Neuronal stem cell (in vitro differentiated cells): ENCODE data around the gene MUC6.

Experiments
- DNase-seq: peaks from one replicate; pipeline ENCODE4 v3.0.0-alpha.2; 2013; ENCODE audit warnings: low spot score
- H2AFZ ChIP-seq: one replicate; pipeline ENCODE4 v1.6.1; 2013; ENCODE audit warnings: mild to moderate bottlenecking, low read length, inconsistent platforms
- H2AK5ac ChIP-seq: 2 replicates; pipeline ENCODE4 v1.6.1; 2013; ENCODE audit warnings: low read depth, mild to moderate bottlenecking, inconsistent platforms, low read length, moderate library complexity, mixed read lengths
- H2BK120ac ChIP-seq: 2 replicates; pipeline ENCODE4 v1.6.1; 2013; ENCODE audit warnings: low read depth, mild to moderate bottlenecking, inconsistent platforms, low read length, moderate library complexity, mixed read lengths
- H2BK12ac ChIP-seq: one replicate; pipeline ENCODE4 v1.6.1; 2013; ENCODE audit warnings: low read length, inconsistent platforms
- H2BK15ac ChIP-seq: 2 replicates; pipeline ENCODE4 v1.6.1; 2013; ENCODE audit warnings: mild to moderate bottlenecking, low read length, inconsistent platforms, mixed read lengths
- H2BK5ac ChIP-seq: one replicate; pipeline ENCODE4 v1.6.1; 2013; ENCODE audit warnings: inconsistent platforms, mild to moderate bottlenecking, low read length, moderate library complexity
- H3K14ac ChIP-seq: one replicate; pipeline ENCODE4 v1.6.1; 2013; ENCODE audit warnings: low read length, inconsistent platforms
- H3K18ac ChIP-seq: 2 replicates; pipeline ENCODE4 v1.6.1; 2013; ENCODE audit warnings: low read length, inconsistent platforms
- H3K23ac ChIP-seq: 2 replicates; pipeline ENCODE4 v1.6.1; 2013; ENCODE audit warnings: low read depth, mild to moderate bottlenecking, mixed read lengths, low read length, inconsistent platforms; ENCODE audit not compliant: poor library complexity
- H3K27ac ChIP-seq: replicated peaks from 3 replicates; pipeline ENCODE4 v1.5.1; 2013; ENCODE audit warnings: low read length, inconsistent platforms
- H3K27me3 ChIP-seq, 3 experiments: 2 replicates each; pipeline ENCODE4 v1.6.1; 2013; ENCODE audit warnings: low read length in 3 of 3, mild to moderate bottlenecking in 2 of 3, inconsistent platforms in 1 of 3, low read depth in 1 of 3, mixed read lengths in 1 of 3, moderate library complexity in 1 of 3; ENCODE audit not compliant: control insufficient read depth in 3 of 3, insufficient read depth in 3 of 3
- H3K36me3 ChIP-seq, 2 donors: replicated peaks in 1 of 2; 2 replicates each; pipeline ENCODE4 v1.6.1; 2013; ENCODE audit warnings: low read length in 2 of 2; ENCODE audit not compliant: control insufficient read depth in 2 of 2, insufficient read depth in 2 of 2
- H3K4ac ChIP-seq: 2 replicates; pipeline ENCODE4 v1.6.1; 2013; ENCODE audit warnings: inconsistent platforms, mild to moderate bottlenecking, low read length, moderate library complexity
- H3K4me1 ChIP-seq, 2 donors: 1 replicate in 1 of 2; 2 replicates in 1 of 2; pipeline ENCODE4 v1.6.1; 2013; ENCODE audit warnings: low read length in 2 of 2, low read depth in 1 of 2; ENCODE audit not compliant: control insufficient read depth in 2 of 2, insufficient read depth in 1 of 2
- H3K4me2 ChIP-seq: one replicate; pipeline ENCODE4 v1.6.1; 2013; ENCODE audit warnings: mild to moderate bottlenecking, low read length, inconsistent platforms; ENCODE audit not compliant: insufficient read depth, poor library complexity, severe bottlenecking
- H3K4me3 ChIP-seq, 2 donors: 2 replicates each; pipeline ENCODE4 v1.5.1; 2013; ENCODE audit warnings: low read length in 2 of 2, mild to moderate bottlenecking in 2 of 2, inconsistent platforms in 1 of 2, moderate library complexity in 1 of 2
- H3K79me1 ChIP-seq: one replicate; pipeline ENCODE4 v1.6.1; 2013; ENCODE audit warnings: low read depth, mild to moderate bottlenecking, inconsistent platforms, low read length, moderate library complexity
- H3K9ac ChIP-seq: one replicate; pipeline ENCODE4 v1.6.1; 2013; ENCODE audit warnings: mild to moderate bottlenecking, low read depth, low read length, inconsistent platforms; ENCODE audit not compliant: poor library complexity
- H3K9me3 ChIP-seq, 2 donors: replicated peaks in 1 of 2; 2 replicates each; pipeline versions ENCODE3 to v1.6.1; 2013; ENCODE audit warnings: low read length in 2 of 2, mild to moderate bottlenecking in 2 of 2, inconsistent platforms in 1 of 2, low read depth in 1 of 2, mixed read lengths in 1 of 2, moderate library complexity in 1 of 2; ENCODE audit not compliant: control insufficient read depth in 2 of 2, insufficient read depth in 1 of 2
- H4K8ac ChIP-seq: one replicate; pipeline ENCODE4 v1.6.1; 2013; ENCODE audit warnings: low read depth, mild to moderate bottlenecking, inconsistent platforms, low read length, moderate library complexity
- H4K91ac ChIP-seq: one replicate; pipeline ENCODE4 v1.6.1; 2013; ENCODE audit warnings: low read length, low read depth, mild to moderate bottlenecking, inconsistent platforms; ENCODE audit not compliant: poor library complexity
- WGBS, 2 donors: extraction: QIAGEN DNeasy Blood & Tissue Kit; methylation state at CpG; one replicate each; pipeline ENCODE4 v1.1.7; 2013; ENCODE audit warnings: missing lambda C conversion rate in 2 of 2, mixed read lengths in 1 of 2; ENCODE audit not compliant: insufficient read length in 2 of 2, insufficient replicate concordance in 1 of 2; ENCODE audit errors: extremely low coverage in 2 of 2; 5-methylcytosine and 5-hydroxymethylcytosine counted together

The MUC6 gene

DNA sequence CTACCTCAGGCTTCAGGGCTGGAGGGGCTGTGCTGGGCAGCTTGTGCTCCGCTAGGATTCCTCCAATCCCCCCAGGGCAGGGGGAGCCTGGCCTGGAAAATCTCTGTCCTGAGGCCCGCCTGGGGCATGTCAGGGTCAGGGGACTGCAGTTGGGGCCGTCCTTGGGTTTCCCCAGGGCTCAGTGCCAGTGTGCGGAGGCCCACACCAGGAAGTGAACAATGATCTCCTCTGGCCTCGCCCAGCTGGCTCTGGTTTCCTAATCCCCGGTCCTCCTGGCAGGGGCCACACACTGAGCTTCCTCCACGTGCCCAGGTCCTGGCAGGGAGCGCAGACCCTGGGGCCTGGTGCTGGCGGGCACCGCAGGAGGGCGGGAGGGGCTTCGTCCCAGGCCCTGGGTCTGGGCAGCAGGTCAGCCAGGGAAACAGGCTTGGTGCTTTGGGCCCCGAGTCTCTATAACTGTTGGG lies 36.8 kb upstream of the MUC6 start:
- no peaks in the 10 kb centered on the region for H3K27me3 ChIP-seq
- no peaks in the 10 kb centered on the region for H3K36me3 ChIP-seq
- H3K79me1 ChIP-seq: peaks cover 5% of the 10 kb centered on the region
- peak overlapping the region; percentile 60 for H2BK5ac ChIP-seq
- H2BK12ac ChIP-seq: peak overlapping the region; percentile 2
- H3K18ac ChIP-seq: peak overlapping the region; percentile 90
- H2AK5ac ChIP-seq: peak overlapping the region; percentile 94
- no CpG with 5 or more reads among the region's 13 CpGs for WGBS, 2 donors
- H3K4me3 ChIP-seq: no peak overlapping the region
- peak overlapping the region; percentile 96 for H2BK15ac ChIP-seq
- peak overlapping the region; percentile 50 for H3K9ac ChIP-seq
- peak overlapping the region; percentile 87 for H2BK120ac ChIP-seq
- no peak for DNase-seq
- no peak overlapping the region for H4K91ac ChIP-seq
- H3K4me1 ChIP-seq: peaks cover 5 to 11% of the 10 kb centered on the region in 2 donors
- no peak overlapping the region for H3K14ac ChIP-seq
- H3K4me2 ChIP-seq: no peak overlapping the region
- H3K27ac ChIP-seq: no peak overlapping the region
- H4K8ac ChIP-seq: peak overlapping the region; percentile 65
- H3K9me3 ChIP-seq: no peaks in the 10 kb centered on the region
- peak overlapping the region; percentile 56 for H2AFZ ChIP-seq
- peak overlapping the region; percentile 55 for H3K23ac ChIP-seq
- peak overlapping the region; percentile 53 for H3K4ac ChIP-seq

DNA sequence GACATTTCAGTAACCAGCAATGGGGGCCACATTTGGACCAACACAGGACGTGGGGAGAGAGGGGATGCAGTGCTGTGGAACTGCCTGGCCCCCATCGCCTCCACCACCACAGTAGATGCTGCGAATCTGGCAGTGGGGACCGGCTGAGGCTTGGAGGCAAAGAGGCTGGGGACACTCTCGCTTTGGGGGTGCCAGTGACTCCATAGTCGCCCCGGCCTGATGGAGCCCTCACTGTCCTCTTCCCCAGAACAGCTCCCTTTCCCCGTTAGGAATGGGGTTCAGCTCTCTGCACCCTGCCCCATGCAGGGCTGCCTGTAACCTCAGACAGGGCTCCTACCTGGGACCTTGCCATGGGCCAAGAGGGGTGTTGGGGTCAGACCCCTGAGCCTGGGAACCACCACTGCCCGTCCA lies 36.3 kb upstream of the MUC6 start:
- WGBS, 2 donors: no CpG with 5 or more reads among the region's 9 CpGs
- peak overlapping the region; percentile 87 for H2BK120ac ChIP-seq
- H3K36me3 ChIP-seq: no peaks in the 10 kb centered on the region

DNA sequence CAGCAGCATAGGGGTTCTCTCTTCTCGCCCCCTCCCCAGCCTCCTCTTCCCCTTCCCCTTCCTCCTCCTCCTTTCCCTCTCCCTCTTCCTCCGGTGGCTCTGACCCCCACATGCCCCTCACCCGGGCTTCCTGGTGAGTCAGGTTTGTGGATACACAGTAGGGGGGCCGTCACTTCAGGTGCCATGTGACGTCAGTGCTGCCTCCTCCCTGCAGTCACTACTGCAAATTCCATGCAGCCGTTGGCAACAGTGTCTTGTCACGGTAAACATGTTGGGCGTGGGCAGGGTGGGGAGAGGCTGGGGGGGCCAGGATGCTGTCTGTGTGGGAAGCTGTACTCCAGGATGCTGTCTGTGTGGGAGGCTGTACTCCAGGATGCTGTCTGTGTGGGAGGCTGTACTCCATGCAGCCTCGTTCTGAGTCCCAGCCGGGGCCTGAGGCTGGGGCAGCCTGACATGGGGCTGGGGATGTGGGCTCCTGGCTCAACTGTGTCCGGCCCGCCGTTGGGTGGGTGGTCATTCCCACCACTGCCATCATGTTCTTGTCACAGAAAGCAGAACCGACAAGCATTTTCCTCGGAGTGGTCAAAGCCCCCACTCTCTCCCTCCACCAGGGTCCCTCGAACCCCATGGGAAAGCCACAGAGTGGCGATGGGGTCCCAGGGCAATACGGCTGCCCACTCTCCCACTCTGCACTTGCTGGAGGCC lies 35.8 kb upstream of the MUC6 start:
- H4K91ac ChIP-seq: peak overlapping the region; percentile 72
- H3K4me3 ChIP-seq: no peak overlapping the region
- H3K27ac ChIP-seq: no peak overlapping the region
- no peak for DNase-seq
- peak overlapping the region; percentile 60 for H2BK5ac ChIP-seq
- H3K4me1 ChIP-seq: peaks cover 5 to 11% of the 10 kb centered on the region in 2 donors
- peak overlapping the region; percentile 87 for H2BK120ac ChIP-seq
- H2AFZ ChIP-seq: no peak overlapping the region
- no peak overlapping the region for H4K8ac ChIP-seq
- no peak overlapping the region for H3K4me2 ChIP-seq
- H2BK15ac ChIP-seq: peak overlapping the region; percentile 96
- no CpG with 5 or more reads among the region's 18 CpGs for WGBS, 2 donors
- peak overlapping the region; percentile 55 for H3K23ac ChIP-seq
- peak overlapping the region; percentile 71 for H3K14ac ChIP-seq
- H3K9me3 ChIP-seq: no peaks in the 10 kb centered on the region
- peak overlapping the region; percentile 72 for H3K9ac ChIP-seq
- H2BK12ac ChIP-seq: peak overlapping the region; percentile 84
- peak overlapping the region; percentile 53 for H3K4ac ChIP-seq
- peaks cover 5% of the 10 kb centered on the region for H3K79me1 ChIP-seq
- peak overlapping the region; percentile 92 for H2AK5ac ChIP-seq
- no peaks in the 10 kb centered on the region for H3K36me3 ChIP-seq
- no peaks in the 10 kb centered on the region for H3K27me3 ChIP-seq
- peak overlapping the region; percentile 90 for H3K18ac ChIP-seq

More for the DNA sequence above, 36.3 kb upstream of the MUC6 start:
- peak overlapping the region; percentile 90 for H3K18ac ChIP-seq
- no peak overlapping the region for H3K4me2 ChIP-seq
- peak overlapping the region; percentile 2 for H2BK12ac ChIP-seq
- peak overlapping the region; percentile 55 for H3K23ac ChIP-seq
- no peak for DNase-seq
- peak overlapping the region; percentile 56 for H2AFZ ChIP-seq
- no peak overlapping the region for H3K4me3 ChIP-seq
- peaks cover 5% of the 10 kb centered on the region for H3K79me1 ChIP-seq
- no peaks in the 10 kb centered on the region for H3K27me3 ChIP-seq
- peak overlapping the region; percentile 53 for H3K4ac ChIP-seq
- H4K8ac ChIP-seq: peak overlapping the region; percentile 65
- H2BK15ac ChIP-seq: peak overlapping the region; percentile 96
- peaks cover 5 to 11% of the 10 kb centered on the region in 2 donors for H3K4me1 ChIP-seq
- H3K9ac ChIP-seq: peak overlapping the region; percentile 50
- peak overlapping the region; percentile 94 for H2AK5ac ChIP-seq
- H3K14ac ChIP-seq: peak overlapping the region; percentile 71
- no peaks in the 10 kb centered on the region for H3K9me3 ChIP-seq
- peak overlapping the region; percentile 72 for H4K91ac ChIP-seq
- H2BK5ac ChIP-seq: peak overlapping the region; percentile 60
- no peak overlapping the region for H3K27ac ChIP-seq

DNA sequence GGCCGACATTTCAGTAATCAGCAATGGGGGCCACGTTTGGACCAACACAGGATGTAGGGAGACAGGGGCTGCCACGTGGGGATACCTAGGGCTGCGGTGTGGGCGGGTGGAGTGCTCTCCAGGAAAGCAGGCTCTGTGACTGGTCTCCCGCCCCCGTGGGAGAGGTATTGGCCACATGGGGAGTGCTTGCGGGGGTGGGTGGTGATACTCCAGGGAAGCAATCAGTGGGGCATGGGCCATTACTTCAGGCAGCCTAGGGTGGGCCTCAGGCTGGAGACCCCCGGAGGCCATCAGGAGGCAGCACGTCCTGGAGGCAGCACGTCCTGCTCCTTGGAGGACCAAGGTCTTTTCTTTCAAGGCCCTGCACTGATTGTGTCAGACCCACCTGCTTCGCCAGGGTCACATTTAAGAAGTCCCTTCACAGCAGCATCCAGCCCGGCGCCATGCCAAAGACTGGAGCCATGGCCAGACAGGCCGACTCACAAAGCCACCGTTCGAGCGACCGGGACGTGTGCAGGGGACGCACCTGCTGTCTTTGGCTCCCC lies 35.1 kb upstream of the MUC6 start:
- H3K14ac ChIP-seq: no peak overlapping the region
- H2BK120ac ChIP-seq: no peak overlapping the region
- no peak for DNase-seq
- H3K9ac ChIP-seq: no peak overlapping the region
- no peak overlapping the region for H3K4me3 ChIP-seq
- no peak overlapping the region for H3K4me2 ChIP-seq
- H2BK5ac ChIP-seq: peak overlapping the region; percentile 30
- peak overlapping the region; percentile 52 for H2AK5ac ChIP-seq
- H2BK15ac ChIP-seq: peak overlapping the region; percentile 96
- no peaks in the 10 kb centered on the region for H3K36me3 ChIP-seq
- no peak overlapping the region for H3K27ac ChIP-seq
- no peaks in the 10 kb centered on the region for H3K9me3 ChIP-seq
- no peak overlapping the region for H2AFZ ChIP-seq
- H4K91ac ChIP-seq: no peak overlapping the region
- WGBS, 2 donors: no CpG with 5 or more reads among the region's 21 CpGs
- H3K4ac ChIP-seq: no peak overlapping the region
- H3K18ac ChIP-seq: peak overlapping the region; percentile 48
- no peak overlapping the region for H3K23ac ChIP-seq
- no peak overlapping the region for H4K8ac ChIP-seq
- H3K4me1 ChIP-seq: peaks cover 5 to 11% of the 10 kb centered on the region in 2 donors
- peaks cover 5% of the 10 kb centered on the region for H3K79me1 ChIP-seq
- H2BK12ac ChIP-seq: peak overlapping the region; percentile 93
- no peaks in the 10 kb centered on the region for H3K27me3 ChIP-seq
